HL-60 (cell line): ENCODE measurements around the gene BCHE.

ENCODE experiments used
- DNase-seq, 2 experiments: peaks; one replicate each; pipeline ENCODE4 v3.0.0-alpha.2; 2010 to 2020; ENCODE audit warnings: low read depth in 1 of 2, low spot score in 1 of 2
- H3K27ac ChIP-seq: fragments of 250-450 bp; sonication (Bioruptor Pico); replicated peaks from 2 replicates; pipeline ENCODE4 v1.5.1; 2020; ENCODE audit warnings: mild to moderate bottlenecking, moderate library complexity
- H3K27me3 ChIP-seq: fragments of 250-450 bp; sonication (Bioruptor Pico); 2 replicates; pipeline ENCODE4 v1.5.1; 2021; ENCODE audit warnings: mild to moderate bottlenecking, moderate library complexity; ENCODE audit not compliant: insufficient read depth, poor library complexity, severe bottlenecking
- H3K4me3 ChIP-seq: replicated peaks from 2 replicates; pipeline ENCODE4 v1.5.1; 2011; ENCODE audit warnings: mild to moderate bottlenecking, control low read depth, low read length; ENCODE audit not compliant: insufficient read depth
- GABPA ChIP-seq: IDR thresholded peaks from 2 replicates; pipeline ENCODE4 v1.6.1; 2012; ENCODE audit warnings: low read depth
- POLR2AphosphoS5 ChIP-seq: IDR thresholded peaks from 2 replicates; pipeline ENCODE4 v1.6.1; 2012; ENCODE audit warnings: low read depth
- SPI1 ChIP-seq: IDR thresholded peaks from 2 replicates; pipeline ENCODE4 v1.6.1; 2012; ENCODE audit warnings: low read depth, mild to moderate bottlenecking, borderline replicate concordance
- TF ChIP-seq, protein P1 (sequence below): IDR thresholded peaks from one replicate; pipeline ENCODE4 v1.5.1; 2011; ENCODE audit warnings: low read length, control low read depth, inconsistent platforms; ENCODE audit not compliant: insufficient read depth
- TF ChIP-seq, protein P2 (sequence below): IDR thresholded peaks from 2 replicates; pipeline ENCODE4 v1.6.1; 2012; ENCODE audit warnings: low read depth; ENCODE audit not compliant: insufficient replicate concordance

BCHE gene

DNA sequence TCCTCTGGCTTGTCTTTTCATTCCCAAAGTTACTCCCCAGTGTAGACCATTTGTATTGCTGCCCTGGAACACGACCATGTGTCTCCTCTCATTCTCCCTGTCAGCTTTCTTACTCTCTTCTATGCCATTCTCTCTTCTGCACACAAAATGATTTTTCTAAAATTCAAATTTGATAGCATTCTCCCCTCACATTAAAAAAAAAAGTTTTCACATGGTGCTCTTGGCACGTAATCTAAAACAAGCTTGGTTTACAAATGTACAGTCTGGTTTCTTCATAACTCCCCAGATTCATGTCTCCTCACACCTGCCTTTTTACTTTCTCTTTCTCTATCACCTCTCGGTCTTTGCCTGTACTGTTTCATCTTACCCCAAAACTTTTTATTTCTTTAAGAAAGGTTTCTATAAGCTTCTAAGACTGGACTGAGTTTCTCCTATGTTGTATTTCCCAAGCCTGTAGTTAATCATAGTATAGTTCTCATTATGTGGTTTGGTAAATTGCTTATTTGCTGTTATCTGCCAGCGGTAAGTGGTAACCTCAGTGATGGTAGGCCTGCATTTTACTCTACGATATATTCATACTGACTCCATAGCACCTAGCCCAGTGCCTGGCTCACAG is 31.2 kb downstream of the BCHE start:
- no peak overlapping the region for H3K27ac ChIP-seq
- no peaks in the 10 kb centered on the region for H3K27me3 ChIP-seq
- no peak for DNase-seq
- TF ChIP-seq POLR2AphosphoS5 (no peak), SPI1 (no peak), GABPA (no peak)
- TF ChIP-seq, protein P1, sequence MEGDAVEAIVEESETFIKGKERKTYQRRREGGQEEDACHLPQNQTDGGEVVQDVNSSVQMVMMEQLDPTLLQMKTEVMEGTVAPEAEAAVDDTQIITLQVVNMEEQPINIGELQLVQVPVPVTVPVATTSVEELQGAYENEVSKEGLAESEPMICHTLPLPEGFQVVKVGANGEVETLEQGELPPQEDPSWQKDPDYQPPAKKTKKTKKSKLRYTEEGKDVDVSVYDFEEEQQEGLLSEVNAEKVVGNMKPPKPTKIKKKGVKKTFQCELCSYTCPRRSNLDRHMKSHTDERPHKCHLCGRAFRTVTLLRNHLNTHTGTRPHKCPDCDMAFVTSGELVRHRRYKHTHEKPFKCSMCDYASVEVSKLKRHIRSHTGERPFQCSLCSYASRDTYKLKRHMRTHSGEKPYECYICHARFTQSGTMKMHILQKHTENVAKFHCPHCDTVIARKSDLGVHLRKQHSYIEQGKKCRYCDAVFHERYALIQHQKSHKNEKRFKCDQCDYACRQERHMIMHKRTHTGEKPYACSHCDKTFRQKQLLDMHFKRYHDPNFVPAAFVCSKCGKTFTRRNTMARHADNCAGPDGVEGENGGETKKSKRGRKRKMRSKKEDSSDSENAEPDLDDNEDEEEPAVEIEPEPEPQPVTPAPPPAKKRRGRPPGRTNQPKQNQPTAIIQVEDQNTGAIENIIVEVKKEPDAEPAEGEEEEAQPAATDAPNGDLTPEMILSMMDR, result no peak
- TF ChIP-seq, protein P2, sequence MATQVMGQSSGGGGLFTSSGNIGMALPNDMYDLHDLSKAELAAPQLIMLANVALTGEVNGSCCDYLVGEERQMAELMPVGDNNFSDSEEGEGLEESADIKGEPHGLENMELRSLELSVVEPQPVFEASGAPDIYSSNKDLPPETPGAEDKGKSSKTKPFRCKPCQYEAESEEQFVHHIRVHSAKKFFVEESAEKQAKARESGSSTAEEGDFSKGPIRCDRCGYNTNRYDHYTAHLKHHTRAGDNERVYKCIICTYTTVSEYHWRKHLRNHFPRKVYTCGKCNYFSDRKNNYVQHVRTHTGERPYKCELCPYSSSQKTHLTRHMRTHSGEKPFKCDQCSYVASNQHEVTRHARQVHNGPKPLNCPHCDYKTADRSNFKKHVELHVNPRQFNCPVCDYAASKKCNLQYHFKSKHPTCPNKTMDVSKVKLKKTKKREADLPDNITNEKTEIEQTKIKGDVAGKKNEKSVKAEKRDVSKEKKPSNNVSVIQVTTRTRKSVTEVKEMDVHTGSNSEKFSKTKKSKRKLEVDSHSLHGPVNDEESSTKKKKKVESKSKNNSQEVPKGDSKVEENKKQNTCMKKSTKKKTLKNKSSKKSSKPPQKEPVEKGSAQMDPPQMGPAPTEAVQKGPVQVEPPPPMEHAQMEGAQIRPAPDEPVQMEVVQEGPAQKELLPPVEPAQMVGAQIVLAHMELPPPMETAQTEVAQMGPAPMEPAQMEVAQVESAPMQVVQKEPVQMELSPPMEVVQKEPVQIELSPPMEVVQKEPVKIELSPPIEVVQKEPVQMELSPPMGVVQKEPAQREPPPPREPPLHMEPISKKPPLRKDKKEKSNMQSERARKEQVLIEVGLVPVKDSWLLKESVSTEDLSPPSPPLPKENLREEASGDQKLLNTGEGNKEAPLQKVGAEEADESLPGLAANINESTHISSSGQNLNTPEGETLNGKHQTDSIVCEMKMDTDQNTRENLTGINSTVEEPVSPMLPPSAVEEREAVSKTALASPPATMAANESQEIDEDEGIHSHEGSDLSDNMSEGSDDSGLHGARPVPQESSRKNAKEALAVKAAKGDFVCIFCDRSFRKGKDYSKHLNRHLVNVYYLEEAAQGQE, result no peak
- no peak overlapping the region for H3K4me3 ChIP-seq

DNA sequence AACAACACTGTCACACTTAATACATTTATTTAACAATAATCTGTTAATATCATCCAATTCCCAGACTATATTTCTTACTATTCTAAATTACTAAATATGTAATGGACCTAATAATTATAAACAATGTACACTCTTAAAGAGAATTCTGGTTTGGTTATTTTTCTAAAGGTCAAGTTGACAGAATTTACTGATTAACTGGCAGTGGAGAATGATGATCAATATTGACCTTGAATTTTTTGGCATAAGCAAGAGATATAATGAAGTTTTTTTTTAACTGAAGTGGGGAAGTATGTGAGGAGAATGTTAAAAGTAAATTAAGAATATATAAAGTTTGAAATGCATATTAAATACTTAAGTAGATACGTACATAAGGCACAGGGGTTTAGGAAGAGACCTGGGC is 33.8 kb downstream of the BCHE start:
- no peak for TF ChIP-seq SPI1
- no peak for TF ChIP-seq GABPA
- no peak overlapping the region for H3K27ac ChIP-seq
- no peak for DNase-seq
- H3K27me3 ChIP-seq, result no peaks in the 10 kb centered on the region
- no peak overlapping the region for H3K4me3 ChIP-seq

DNA sequence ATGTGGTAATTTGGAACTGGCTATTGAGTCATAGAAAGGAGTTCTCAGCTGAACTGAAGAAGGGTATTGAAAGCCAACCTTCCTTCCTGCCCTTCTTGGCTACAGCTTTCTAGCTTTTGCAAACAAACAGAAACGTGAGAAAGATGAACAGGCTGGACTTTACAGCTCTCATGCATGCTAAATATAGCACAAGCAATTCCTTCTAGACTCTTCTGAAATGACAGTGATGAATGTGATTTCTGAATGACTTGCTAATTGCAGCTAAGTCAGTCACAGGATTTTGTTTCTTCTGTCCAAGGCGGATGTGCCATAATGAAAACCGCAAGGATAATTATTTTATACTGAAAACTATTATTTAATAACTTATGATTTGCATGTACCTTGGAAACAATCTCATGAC is 36.3 kb downstream of the BCHE start:
- TF ChIP-seq GABPA (no peak), POLR2AphosphoS5 (no peak), SPI1 (no peak)
- TF ChIP-seq, protein P2, result no peak
- TF ChIP-seq, protein P1, result no peak
- DNase-seq, result no peak
- Histone ChIP-seq H3K27ac (no peak overlapping the region), H3K4me3 (no peak overlapping the region), H3K27me3 (no peaks in the 10 kb centered on the region)

DNA sequence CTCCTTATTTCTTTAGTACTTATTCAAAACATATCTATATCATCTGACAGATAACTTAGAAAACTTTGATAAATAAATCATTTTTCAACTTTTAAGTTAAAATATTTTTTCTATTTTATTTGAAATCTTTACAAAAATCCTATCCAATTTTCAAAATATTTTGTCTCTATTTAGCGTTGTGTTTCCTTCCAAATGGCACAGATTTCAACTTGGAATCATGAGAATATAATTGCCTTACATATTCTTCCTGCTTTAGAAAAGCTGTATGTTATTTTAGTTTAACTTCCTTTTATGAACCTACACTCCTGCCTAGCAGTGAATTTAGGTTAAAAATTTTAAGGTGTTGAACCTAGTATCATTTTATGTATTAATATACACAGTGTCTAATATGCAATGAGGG is 38.2 kb downstream of the BCHE start:
- TF ChIP-seq SPI1 (no peak), GABPA (no peak), POLR2AphosphoS5 (no peak)
- TF ChIP-seq, protein P1, result no peak
- TF ChIP-seq, protein P2, result no peak
- H3K27ac ChIP-seq, result no peak overlapping the region
- H3K27me3 ChIP-seq, result no peaks in the 10 kb centered on the region
- H3K4me3 ChIP-seq, result no peak overlapping the region
- no peak for DNase-seq
